HepG2 (cell line): ENCODE results near the gene DAG1. TPM values are rescaled to one million over a fixed set of nuclear protein-coding genes. Genes with fewer than 3 reads are reported as not detected.

ENCODE experiments used
- CBX5 ChIP-seq: sonication (generic); formaldehyde crosslinking; IDR thresholded peaks from 2 replicates; pipeline ENCODE4 v1.4.0; 2020; ENCODE audit warnings: missing genetic modification reagents, borderline replicate concordance
- CEBPB ChIP-seq: IDR thresholded peaks from 2 replicates; pipeline ENCODE4 v1.6.1; 2011; ENCODE audit warnings: low read depth, low read length, improper control_type of control experiment, borderline replicate concordance
- MATR3 ChIP-seq: sonication (generic); formaldehyde crosslinking; IDR thresholded peaks from 2 replicates; pipeline ENCODE4 v1.4.0; 2020; ENCODE audit warnings: missing genetic modification reagents
- SAP130 ChIP-seq: IDR thresholded peaks from 2 replicates; pipeline ENCODE4 v1.6.1; 2016; ENCODE audit warnings: low read depth
- SSRP1 ChIP-seq: IDR thresholded peaks from 2 replicates; pipeline ENCODE4 v1.6.1; 2016; ENCODE audit warnings: control low read depth
- TBX2 ChIP-seq: sonication (generic); formaldehyde crosslinking; IDR thresholded peaks from 2 replicates; pipeline ENCODE4 v1.5.0; 2020; ENCODE audit warnings: missing genetic modification reagents, mild to moderate bottlenecking, borderline replicate concordance
- TGIF2 ChIP-seq: IDR thresholded peaks from 2 replicates; pipeline ENCODE4 v1.6.1; 2016; ENCODE audit warnings: control low read depth, missing compliant biosample characterization
- THAP11 ChIP-seq: IDR thresholded peaks from 2 replicates; pipeline ENCODE4 v1.6.1; 2016; ENCODE audit warnings: missing biosample characterization, missing genetic modification reagents
- U2AF2 ChIP-seq: fragments of 200-400 bp; formaldehyde crosslinking; IDR thresholded peaks from 2 replicates; pipeline ENCODE4 v1.6.1; 2017; ENCODE audit warnings: low read depth, mild to moderate bottlenecking, low read length
- ZNF143 ChIP-seq: sonication (generic); formaldehyde crosslinking; IDR thresholded peaks from 2 replicates; pipeline ENCODE4 v1.4.0; 2020; ENCODE audit warnings: missing genetic modification reagents
- ZNF24 ChIP-seq: fragments of 450-650 bp; IDR thresholded peaks from 2 replicates; pipeline ENCODE4 v1.6.1; 2017; ENCODE audit warnings: antibody characterized with exemption, mild to moderate bottlenecking
- ZNF768 ChIP-seq: sonication (generic); formaldehyde crosslinking; IDR thresholded peaks from 2 replicates; pipeline ENCODE4 v1.4.0; 2020; ENCODE audit warnings: missing genetic modification reagents
- polyA plus RNA-seq, 8 experiments: library from polyadenylated mRNA; depleted of rRNA in 3 of 8; stranded (reverse) in 7 of 8; unstranded in 1 of 8; fragments of >200 nt; fragmentation: Illumina TruSeq in 4 of 8; extraction: Trizol in 4 of 8; gene quantifications; 2 replicates each; pipeline versions ENCODE4 v1.2.1 to v1.2.3, GENCODE V29; 2011 to 2016; ENCODE audit warnings: low read depth in 4 of 8, missing spikeins in 1 of 8, mixed read lengths in 1 of 8; ENCODE audit not compliant: insufficient read depth in 1 of 8
- total RNA-seq, 5 experiments: library from RNA; depleted of rRNA; stranded (reverse); fragments of >200 nt; fragmentation: Illumina TruSeq; extraction: Trizol; gene quantifications; 2 replicates each; pipeline ENCODE4 v1.2.3, GENCODE V29; 2016; ENCODE audit warnings: low read depth in 1 of 5
- TF ChIP-seq, protein P1 (sequence below): sonication (generic); formaldehyde crosslinking; conservative IDR thresholded peaks from 2 replicates; pipeline ENCODE4 v1.4.0; 2020; ENCODE audit warnings: mild to moderate bottlenecking, missing genetic modification reagents, moderate library complexity
- TF ChIP-seq, protein P2 (sequence below): IDR thresholded peaks from 2 replicates; pipeline ENCODE4 v1.4.0; 2020; ENCODE audit warnings: mild to moderate bottlenecking, missing genetic modification reagents
- TF ChIP-seq, protein P3 (sequence below): IDR thresholded peaks from 2 replicates; pipeline ENCODE4 v1.6.1; 2016; ENCODE audit warnings: control low read depth
- TF ChIP-seq, protein P4 (sequence below): sonication (generic); formaldehyde crosslinking; IDR thresholded peaks from 2 replicates; pipeline ENCODE4 v1.8.0; 2022; ENCODE audit warnings: low read depth, missing genetic modification reagents
- TF ChIP-seq, protein P5 (sequence below): fragments of 450-650 bp; IDR thresholded peaks from 2 replicates; pipeline ENCODE4 v1.6.1; 2016

The DAG1 gene
- total and polyA plus RNA-seq, 2 of the 13 experiments (the other 11 are each of a cell fraction or from before 2014, with no cell fraction given), result 47.3 to 50.4 TPM

GRCh38 chr3:49539659-49540560, 69.8 kb downstream of the DAG1 start (continued):
- TF ChIP-seq ZNF24, result no peak
- peak; percentile 63; the same call in 1 of the 2 replicates for TF ChIP-seq SAP130 (CRISPR knock-in tag)
- no peak for TF ChIP-seq CEBPB
- TF ChIP-seq THAP11, result peak; percentile 36; the same call in 1 of the 2 replicates
- no peak for TF ChIP-seq ZNF768 (CRISPR knock-in tag)
- TF ChIP-seq TBX2 (CRISPR knock-in tag), result peak; percentile 68; the same call in 1 of the 2 replicates
- no peak; the same call in 1 of the 2 replicates for TF ChIP-seq TGIF2
- TF ChIP-seq, protein P1, sequence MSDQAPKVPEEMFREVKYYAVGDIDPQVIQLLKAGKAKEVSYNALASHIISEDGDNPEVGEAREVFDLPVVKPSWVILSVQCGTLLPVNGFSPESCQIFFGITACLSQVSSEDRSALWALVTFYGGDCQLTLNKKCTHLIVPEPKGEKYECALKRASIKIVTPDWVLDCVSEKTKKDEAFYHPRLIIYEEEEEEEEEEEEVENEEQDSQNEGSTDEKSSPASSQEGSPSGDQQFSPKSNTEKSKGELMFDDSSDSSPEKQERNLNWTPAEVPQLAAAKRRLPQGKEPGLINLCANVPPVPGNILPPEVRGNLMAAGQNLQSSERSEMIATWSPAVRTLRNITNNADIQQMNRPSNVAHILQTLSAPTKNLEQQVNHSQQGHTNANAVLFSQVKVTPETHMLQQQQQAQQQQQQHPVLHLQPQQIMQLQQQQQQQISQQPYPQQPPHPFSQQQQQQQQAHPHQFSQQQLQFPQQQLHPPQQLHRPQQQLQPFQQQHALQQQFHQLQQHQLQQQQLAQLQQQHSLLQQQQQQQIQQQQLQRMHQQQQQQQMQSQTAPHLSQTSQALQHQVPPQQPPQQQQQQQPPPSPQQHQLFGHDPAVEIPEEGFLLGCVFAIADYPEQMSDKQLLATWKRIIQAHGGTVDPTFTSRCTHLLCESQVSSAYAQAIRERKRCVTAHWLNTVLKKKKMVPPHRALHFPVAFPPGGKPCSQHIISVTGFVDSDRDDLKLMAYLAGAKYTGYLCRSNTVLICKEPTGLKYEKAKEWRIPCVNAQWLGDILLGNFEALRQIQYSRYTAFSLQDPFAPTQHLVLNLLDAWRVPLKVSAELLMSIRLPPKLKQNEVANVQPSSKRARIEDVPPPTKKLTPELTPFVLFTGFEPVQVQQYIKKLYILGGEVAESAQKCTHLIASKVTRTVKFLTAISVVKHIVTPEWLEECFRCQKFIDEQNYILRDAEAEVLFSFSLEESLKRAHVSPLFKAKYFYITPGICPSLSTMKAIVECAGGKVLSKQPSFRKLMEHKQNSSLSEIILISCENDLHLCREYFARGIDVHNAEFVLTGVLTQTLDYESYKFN (CRISPR knock-in tag), result peak; percentile 59
- no peak for TF ChIP-seq SSRP1 (CRISPR knock-in tag)
- TF ChIP-seq, protein P2, sequence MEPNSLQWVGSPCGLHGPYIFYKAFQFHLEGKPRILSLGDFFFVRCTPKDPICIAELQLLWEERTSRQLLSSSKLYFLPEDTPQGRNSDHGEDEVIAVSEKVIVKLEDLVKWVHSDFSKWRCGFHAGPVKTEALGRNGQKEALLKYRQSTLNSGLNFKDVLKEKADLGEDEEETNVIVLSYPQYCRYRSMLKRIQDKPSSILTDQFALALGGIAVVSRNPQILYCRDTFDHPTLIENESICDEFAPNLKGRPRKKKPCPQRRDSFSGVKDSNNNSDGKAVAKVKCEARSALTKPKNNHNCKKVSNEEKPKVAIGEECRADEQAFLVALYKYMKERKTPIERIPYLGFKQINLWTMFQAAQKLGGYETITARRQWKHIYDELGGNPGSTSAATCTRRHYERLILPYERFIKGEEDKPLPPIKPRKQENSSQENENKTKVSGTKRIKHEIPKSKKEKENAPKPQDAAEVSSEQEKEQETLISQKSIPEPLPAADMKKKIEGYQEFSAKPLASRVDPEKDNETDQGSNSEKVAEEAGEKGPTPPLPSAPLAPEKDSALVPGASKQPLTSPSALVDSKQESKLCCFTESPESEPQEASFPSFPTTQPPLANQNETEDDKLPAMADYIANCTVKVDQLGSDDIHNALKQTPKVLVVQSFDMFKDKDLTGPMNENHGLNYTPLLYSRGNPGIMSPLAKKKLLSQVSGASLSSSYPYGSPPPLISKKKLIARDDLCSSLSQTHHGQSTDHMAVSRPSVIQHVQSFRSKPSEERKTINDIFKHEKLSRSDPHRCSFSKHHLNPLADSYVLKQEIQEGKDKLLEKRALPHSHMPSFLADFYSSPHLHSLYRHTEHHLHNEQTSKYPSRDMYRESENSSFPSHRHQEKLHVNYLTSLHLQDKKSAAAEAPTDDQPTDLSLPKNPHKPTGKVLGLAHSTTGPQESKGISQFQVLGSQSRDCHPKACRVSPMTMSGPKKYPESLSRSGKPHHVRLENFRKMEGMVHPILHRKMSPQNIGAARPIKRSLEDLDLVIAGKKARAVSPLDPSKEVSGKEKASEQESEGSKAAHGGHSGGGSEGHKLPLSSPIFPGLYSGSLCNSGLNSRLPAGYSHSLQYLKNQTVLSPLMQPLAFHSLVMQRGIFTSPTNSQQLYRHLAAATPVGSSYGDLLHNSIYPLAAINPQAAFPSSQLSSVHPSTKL, result peak; percentile 10; the same call in 1 of the 2 replicates
- TF ChIP-seq, protein P3, sequence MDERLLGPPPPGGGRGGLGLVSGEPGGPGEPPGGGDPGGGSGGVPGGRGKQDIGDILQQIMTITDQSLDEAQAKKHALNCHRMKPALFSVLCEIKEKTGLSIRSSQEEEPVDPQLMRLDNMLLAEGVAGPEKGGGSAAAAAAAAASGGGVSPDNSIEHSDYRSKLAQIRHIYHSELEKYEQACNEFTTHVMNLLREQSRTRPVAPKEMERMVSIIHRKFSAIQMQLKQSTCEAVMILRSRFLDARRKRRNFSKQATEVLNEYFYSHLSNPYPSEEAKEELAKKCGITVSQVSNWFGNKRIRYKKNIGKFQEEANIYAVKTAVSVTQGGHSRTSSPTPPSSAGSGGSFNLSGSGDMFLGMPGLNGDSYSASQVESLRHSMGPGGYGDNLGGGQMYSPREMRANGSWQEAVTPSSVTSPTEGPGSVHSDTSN (CRISPR knock-in tag), result no peak
- no peak; the same call in 1 of the 2 replicates for TF ChIP-seq CBX5
- no peak for TF ChIP-seq MATR3 (CRISPR knock-in tag)
- no peak for TF ChIP-seq ZNF143 (CRISPR knock-in tag)
- no peak for TF ChIP-seq U2AF2
- TF ChIP-seq, protein P4, sequence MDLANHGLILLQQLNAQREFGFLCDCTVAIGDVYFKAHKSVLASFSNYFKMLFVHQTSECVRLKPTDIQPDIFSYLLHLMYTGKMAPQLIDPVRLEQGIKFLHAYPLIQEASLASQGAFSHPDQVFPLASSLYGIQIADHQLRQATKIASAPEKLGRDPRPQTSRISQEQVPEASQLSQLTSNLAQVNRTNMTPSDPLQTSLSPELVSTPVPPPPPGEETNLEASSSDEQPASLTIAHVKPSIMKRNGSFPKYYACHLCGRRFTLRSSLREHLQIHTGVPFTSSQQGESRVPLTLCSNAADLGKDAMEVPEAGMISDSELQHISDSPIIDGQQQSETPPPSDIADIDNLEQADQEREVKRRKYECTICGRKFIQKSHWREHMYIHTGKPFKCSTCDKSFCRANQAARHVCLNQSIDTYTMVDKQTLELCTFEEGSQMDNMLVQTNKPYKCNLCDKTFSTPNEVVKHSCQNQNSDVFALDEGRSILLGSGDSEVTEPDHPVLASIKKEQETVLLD (CRISPR knock-in tag), result peak; percentile 78
- TF ChIP-seq, protein P5, sequence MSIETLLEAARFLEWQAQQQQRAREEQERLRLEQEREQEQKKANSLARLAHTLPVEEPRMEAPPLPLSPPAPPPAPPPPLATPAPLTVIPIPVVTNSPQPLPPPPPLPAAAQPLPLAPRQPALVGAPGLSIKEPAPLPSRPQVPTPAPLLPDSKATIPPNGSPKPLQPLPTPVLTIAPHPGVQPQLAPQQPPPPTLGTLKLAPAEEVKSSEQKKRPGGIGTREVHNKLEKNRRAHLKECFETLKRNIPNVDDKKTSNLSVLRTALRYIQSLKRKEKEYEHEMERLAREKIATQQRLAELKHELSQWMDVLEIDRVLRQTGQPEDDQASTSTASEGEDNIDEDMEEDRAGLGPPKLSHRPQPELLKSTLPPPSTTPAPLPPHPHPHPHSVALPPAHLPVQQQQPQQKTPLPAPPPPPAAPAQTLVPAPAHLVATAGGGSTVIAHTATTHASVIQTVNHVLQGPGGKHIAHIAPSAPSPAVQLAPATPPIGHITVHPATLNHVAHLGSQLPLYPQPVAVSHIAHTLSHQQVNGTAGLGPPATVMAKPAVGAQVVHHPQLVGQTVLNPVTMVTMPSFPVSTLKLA, result no peak
